SU-DHL-6 (cell line): ENCODE data around the gene TMEM242.
"Not testable (repeated sequence)": the region's sequence is repeated elsewhere in the genome, so short reads cannot be mapped to it uniquely, and the experiment has no call there.

ENCODE experiments used
- H2AFZ ChIP-seq: fragments of 200-600 bp; sonication (generic); 2 replicates; pipeline ENCODE4 v1.6.1; 2014; ENCODE audit warnings: low read depth, mild to moderate bottlenecking, moderate library complexity, mixed read lengths, antibody characterized with exemption, low read length; ENCODE audit not compliant: severe bottlenecking
- H3F3A ChIP-seq: fragments of 200-600 bp; shearing (Covaris generic); 2 replicates; pipeline ENCODE4 v1.6.0; 2016; ENCODE audit warnings: antibody characterized with exemption, mild to moderate bottlenecking; ENCODE audit not compliant: insufficient read depth
- H3K27ac ChIP-seq: fragments of 200-600 bp; sonication (generic); 2 replicates; pipeline ENCODE4 v1.5.1; 2016; ENCODE audit warnings: low read depth, mild to moderate bottlenecking, low read length, moderate library complexity, mixed read lengths
- H3K27me3 ChIP-seq: fragments of 200-600 bp; sonication (generic), shearing (Covaris generic); 2 replicates; pipeline ENCODE4 v1.6.0; 2014; ENCODE audit warnings: mild to moderate bottlenecking, low read length
- H3K36me3 ChIP-seq: fragments of 200-600 bp; sonication (generic); 2 replicates; pipeline ENCODE4 v1.6.1; 2014; ENCODE audit warnings: mild to moderate bottlenecking, low read length, mixed read lengths
- H3K4me2 ChIP-seq: fragments of 300-600, 200-600 bp; shearing (Covaris generic), sonication (generic); 2 replicates; pipeline ENCODE4 v1.6.0; 2014; ENCODE audit warnings: low read length, low read depth, mild to moderate bottlenecking; ENCODE audit not compliant: poor library complexity, severe bottlenecking
- H3K4me3 ChIP-seq: fragments of 200-600 bp; sonication (generic); 2 replicates; pipeline ENCODE4 v1.5.1; 2014; ENCODE audit warnings: antibody characterized with exemption, low read length, mild to moderate bottlenecking, mixed read lengths; ENCODE audit not compliant: insufficient read depth, poor library complexity, severe bottlenecking
- H3K79me2 ChIP-seq: fragments of 200-600 bp; sonication (generic); 2 replicates; pipeline ENCODE4 v1.6.1; 2014; ENCODE audit warnings: mild to moderate bottlenecking, low read length, moderate library complexity; ENCODE audit not compliant: insufficient read depth
- H3K9ac ChIP-seq: fragments of 200-600 bp; sonication (generic); 2 replicates; pipeline ENCODE4 v1.7.0; 2014; ENCODE audit warnings: mild to moderate bottlenecking, low read length
- H3K9me2 ChIP-seq: fragments of 200-600 bp; sonication (generic); replicated peaks from 2 replicates; pipeline ENCODE4 v1.6.1; 2014; ENCODE audit warnings: low read length; ENCODE audit not compliant: insufficient read depth
- H3K9me3 ChIP-seq: fragments of 200-600 bp; sonication (generic); 2 replicates; pipeline ENCODE4 v1.6.1; 2014; ENCODE audit warnings: low read length, mixed read lengths; ENCODE audit not compliant: insufficient read depth
- H4K20me1 ChIP-seq: fragments of 200-600 bp; sonication (generic); 2 replicates; pipeline ENCODE4 v1.6.1; 2014; ENCODE audit warnings: low read depth, mild to moderate bottlenecking, antibody characterized with exemption, low read length, moderate library complexity, mixed read lengths
- CTCF ChIP-seq: fragments of 200-600 bp; sonication (generic); IDR thresholded peaks from one replicate; pipeline ENCODE4 v1.5.1; 2017; ENCODE audit warnings: antibody characterized with exemption, mild to moderate bottlenecking, low read length, moderate library complexity; ENCODE audit not compliant: insufficient read depth, poor library complexity, severe bottlenecking
- EZH2phosphoT487 ChIP-seq: fragments of 200-600 bp; sonication (generic), shearing (Covaris generic); conservative IDR thresholded peaks from 2 replicates; pipeline ENCODE4 v1.6.1; 2018; ENCODE audit warnings: mild to moderate bottlenecking, antibody characterized with exemption, low read length, moderate library complexity, mixed read lengths

TMEM242 gene

GRCh38 chr6:157343732-157344131 is 20.4 kb upstream of the TMEM242 start:
- no peaks in the 10 kb centered on the region for H4K20me1 ChIP-seq
- H3K27ac ChIP-seq = no peak overlapping the region
- H3K9me3 ChIP-seq = no peaks in the 10 kb centered on the region
- H3K36me3 ChIP-seq = no peaks in the 10 kb centered on the region
- H2AFZ ChIP-seq = no peak overlapping the region
- H3K9me2 ChIP-seq = no peaks in the 10 kb centered on the region
- H3K9ac ChIP-seq = no peak overlapping the region
- TF ChIP-seq CTCF (no peak), EZH2phosphoT487 (no peak)
- H3F3A ChIP-seq = no peaks in the 10 kb centered on the region
- no peak overlapping the region for H3K4me3 ChIP-seq
- H3K4me2 ChIP-seq = no peak overlapping the region
- no peaks in the 10 kb centered on the region for H3K79me2 ChIP-seq
- no peaks in the 10 kb centered on the region for H3K27me3 ChIP-seq

- no peaks in the 10 kb centered on the region for H3K79me2 ChIP-seq
- H4K20me1 ChIP-seq = no peaks in the 10 kb centered on the region
- H3K4me2 ChIP-seq = no peak overlapping the region
- no peak for TF ChIP-seq EZH2phosphoT487
- no peak for TF ChIP-seq CTCF
- no peaks in the 10 kb centered on the region for H3K36me3 ChIP-seq
- no peak overlapping the region for H2AFZ ChIP-seq
- no peak overlapping the region for H3K9ac ChIP-seq
- H3K27me3 ChIP-seq = no peaks in the 10 kb centered on the region
- H3K9me3 ChIP-seq = no peaks in the 10 kb centered on the region
- H3K4me3 ChIP-seq = no peak overlapping the region
- H3F3A ChIP-seq = no peaks in the 10 kb centered on the region
- H3K27ac ChIP-seq = no peak overlapping the region
- H3K9me2 ChIP-seq = no peaks in the 10 kb centered on the region
These were observed 16.1 kb upstream of the TMEM242 start for GRCh38 chr6:157339432-157339831.

- no peak overlapping the region for H2AFZ ChIP-seq
- H3K27ac ChIP-seq = no peak overlapping the region
- H3K4me3 ChIP-seq = no peak overlapping the region
- H3K27me3 ChIP-seq = no peaks in the 10 kb centered on the region
- no peaks in the 10 kb centered on the region for H3K9me2 ChIP-seq
- no peaks in the 10 kb centered on the region for H3K79me2 ChIP-seq
- no peaks in the 10 kb centered on the region for H3F3A ChIP-seq
- H4K20me1 ChIP-seq = no peaks in the 10 kb centered on the region
- no peak for TF ChIP-seq CTCF
- TF ChIP-seq EZH2phosphoT487 = no peak
- H3K4me2 ChIP-seq = no peak overlapping the region
- H3K9ac ChIP-seq = no peak overlapping the region
- no peaks in the 10 kb centered on the region for H3K36me3 ChIP-seq
- H3K9me3 ChIP-seq = no peaks in the 10 kb centered on the region
These were observed 14.4 kb upstream of the TMEM242 start for GRCh38 chr6:157337751-157338150.

- H3K79me2 ChIP-seq, H3K27me3 ChIP-seq, H3K9me2 ChIP-seq, H2AFZ ChIP-seq, H3K9me3 ChIP-seq, H3F3A ChIP-seq, H3K4me3 ChIP-seq, H3K9ac ChIP-seq, H4K20me1 ChIP-seq, H3K4me2 ChIP-seq, H3K27ac ChIP-seq, H3K36me3 ChIP-seq: not testable (repeated sequence)
These were observed 14.0 kb upstream of the TMEM242 start for GRCh38 chr6:157337276-157337675.
